AG10803 (cell line): ENCODE measurements around the gene MRC2.

Experiments used
- DNase-seq: peaks from one replicate; pipeline ENCODE4 v3.0.0; 2010; ENCODE audit warnings: low read depth
- H3K4me3 ChIP-seq: 2 replicates; pipeline ENCODE4 v1.5.1; 2011; ENCODE audit warnings: mild to moderate bottlenecking, low read length, control low read depth
- CTCF ChIP-seq: conservative IDR thresholded peaks from 2 replicates; pipeline ENCODE4 v1.5.1; 2011; ENCODE audit warnings: mild to moderate bottlenecking, low read length, control low read depth, inconsistent platforms

The MRC2 gene

GRCh38 chr17:62652251-62653001 is 25.0 kb downstream of the MRC2 start:
- no peak for TF ChIP-seq CTCF
- H3K4me3 ChIP-seq = peak overlapping the region; percentile 48
- peak; percentile 85 for DNase-seq

DNA sequence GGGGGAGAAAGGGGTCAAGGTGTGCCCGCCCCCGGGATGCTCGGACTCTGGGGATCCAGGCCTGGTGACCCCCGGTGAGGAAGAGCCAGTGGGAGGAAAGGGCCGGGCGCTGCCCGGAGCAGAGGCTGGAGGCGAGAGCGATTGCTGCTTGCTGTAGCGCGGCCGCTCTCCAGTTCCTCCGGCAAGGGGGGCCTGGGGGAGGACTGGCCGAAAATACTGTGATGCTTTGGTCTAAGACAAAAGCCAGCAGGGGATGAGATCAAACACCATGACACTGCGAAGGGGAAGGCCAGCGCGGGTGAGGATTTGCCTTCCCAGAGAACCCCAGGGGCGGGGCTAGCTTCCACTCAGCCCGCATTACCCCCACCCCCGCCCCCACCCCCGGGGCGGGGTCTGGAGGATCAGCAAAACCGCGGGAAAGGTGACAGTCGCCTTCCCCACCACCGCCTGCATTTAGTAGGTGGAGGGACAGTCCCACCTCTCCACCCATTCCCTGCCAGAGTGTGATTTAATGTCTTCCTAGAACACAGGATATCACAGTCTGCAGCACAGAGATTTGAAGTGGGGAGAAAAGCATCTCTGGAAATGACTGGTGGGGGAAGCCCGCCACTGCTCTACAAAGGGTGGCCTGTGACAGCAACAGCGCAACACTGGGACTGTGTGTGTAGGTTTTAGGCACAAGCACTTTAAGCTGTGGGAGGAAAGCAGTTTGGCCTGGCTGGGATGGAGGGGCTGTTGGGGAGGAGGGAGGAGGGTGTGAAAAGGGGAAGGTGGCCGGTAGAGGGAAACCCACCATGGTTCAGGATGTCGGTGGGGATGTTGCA is 25.7 kb downstream of the MRC2 start:
- DNase-seq = peak; percentile 58
- peak overlapping the region; percentile 48 for H3K4me3 ChIP-seq
- TF ChIP-seq CTCF = 0 out of 2 replicates have a peak, but pooled peaks have one; percentile 7

DNA sequence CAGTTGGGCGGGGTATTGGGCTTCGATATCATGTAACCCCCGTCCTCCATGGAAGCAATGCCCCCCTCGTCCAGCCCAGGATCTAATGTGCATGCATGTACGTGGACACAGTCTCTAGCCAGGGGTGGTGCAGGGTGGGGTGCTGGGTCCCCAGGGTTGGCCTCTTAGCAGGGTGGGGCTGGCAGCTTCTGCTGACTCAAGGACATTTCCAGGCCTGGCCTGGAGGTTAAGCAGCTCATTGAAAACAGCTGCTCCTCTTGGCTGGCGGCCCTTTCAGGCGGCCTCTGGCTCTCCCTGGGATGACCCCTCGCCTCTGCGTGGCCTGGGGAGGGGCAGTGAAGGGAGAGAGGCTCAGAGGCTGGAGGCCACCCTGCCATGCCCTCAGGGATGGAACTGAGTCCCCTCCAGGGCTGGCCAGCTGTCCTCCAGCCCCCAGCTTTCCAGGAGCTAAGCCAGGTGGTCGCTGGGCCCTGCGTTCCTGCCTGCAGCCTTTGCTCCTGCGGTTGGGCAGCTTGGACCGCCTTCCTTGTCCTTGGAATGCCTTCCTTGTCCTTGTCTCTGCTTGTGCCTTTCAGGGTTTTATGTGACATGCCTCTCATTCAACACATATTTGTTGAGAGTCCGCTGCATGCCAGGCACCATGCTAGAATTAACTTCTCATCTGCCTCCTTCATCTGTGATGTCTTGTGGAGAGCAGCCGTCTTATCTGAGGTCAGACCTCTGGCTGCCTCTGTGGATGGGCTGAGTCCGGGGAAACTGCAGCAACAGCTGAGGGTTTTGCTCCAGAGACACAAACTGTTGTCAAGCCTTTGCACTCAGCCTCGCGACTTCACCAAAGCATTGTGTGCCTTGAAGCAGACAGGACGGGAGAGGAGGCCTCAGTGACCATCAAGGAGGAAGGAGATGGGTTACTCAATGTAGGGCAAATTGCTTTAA is 26.6 kb downstream of the MRC2 start:
- peak; percentile 81 for DNase-seq
- TF ChIP-seq CTCF = no peak
- peak overlapping the region; percentile 22 for H3K4me3 ChIP-seq

DNA sequence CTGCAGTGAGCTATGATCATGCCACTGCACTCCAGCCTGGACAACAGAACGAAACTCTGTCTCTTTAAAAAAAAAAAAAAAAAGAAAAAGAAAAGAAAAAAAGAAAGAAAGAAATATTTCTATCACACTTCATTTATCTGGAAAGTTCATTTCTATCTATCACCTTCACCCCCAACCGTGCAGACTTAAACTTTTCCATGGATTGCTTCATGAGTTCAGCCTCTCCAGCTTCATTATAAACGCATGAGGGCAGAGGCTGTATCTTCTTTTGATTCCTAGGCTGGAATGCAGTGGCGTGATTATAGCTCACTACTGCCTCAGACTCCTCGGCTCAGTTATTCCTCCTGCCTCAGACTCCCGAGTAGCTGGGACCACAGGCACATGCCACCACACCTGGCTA is 28.2 kb downstream of the MRC2 start:
- no peak for DNase-seq
- no peak overlapping the region for H3K4me3 ChIP-seq
- TF ChIP-seq CTCF = no peak

DNA sequence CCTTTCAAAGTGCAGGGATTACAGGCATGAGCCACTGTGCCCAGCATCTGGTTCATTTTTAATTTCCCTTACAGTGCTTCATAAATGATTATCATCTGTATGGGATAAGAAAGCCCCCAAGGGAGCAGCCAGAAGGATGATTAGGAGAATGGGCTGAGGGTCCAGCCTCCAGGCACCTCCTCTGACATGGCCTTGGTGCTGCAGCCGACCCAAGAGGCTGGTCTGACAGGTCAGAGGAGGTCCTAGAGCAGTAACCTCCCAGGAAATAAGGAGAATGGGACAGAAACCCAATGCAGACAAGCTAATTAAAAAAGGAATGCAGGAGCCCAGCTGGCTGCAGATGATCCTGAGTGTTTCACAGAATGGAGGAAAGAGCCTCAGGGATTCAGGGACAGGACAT is 29.0 kb downstream of the MRC2 start:
- TF ChIP-seq CTCF = no peak
- H3K4me3 ChIP-seq = no peak overlapping the region
- DNase-seq = no peak

DNA sequence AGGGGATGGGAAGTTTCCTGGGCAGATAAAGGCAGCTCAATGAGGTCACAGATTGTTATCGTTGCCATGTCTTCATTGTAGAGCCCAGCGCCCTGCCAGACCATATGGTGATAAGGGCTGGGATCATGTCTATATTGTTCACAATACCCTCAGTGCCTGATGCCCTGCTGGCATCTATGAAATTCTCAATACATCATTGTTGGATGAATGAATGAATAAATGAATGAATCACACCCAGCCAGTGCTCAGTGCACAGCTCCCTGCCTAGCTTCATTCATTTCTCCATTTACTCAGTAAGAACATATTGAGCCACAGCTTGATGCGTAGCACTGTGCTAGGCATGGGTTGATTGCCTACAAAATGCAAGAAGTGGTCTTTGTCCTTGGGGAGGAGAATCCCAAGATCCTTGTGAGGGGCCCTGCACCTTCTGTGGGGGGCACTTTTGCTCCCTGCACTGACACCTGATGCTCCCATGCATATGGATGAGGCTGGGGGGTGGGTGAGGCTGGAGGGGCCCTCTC is 29.7 kb downstream of the MRC2 start:
- DNase-seq = no peak
- H3K4me3 ChIP-seq = no peak overlapping the region
- no peak for TF ChIP-seq CTCF
